Urothelium cell line (cell line): Measurements from ENCODE around the gene GPR171.

ENCODE experiments used
- DNase-seq: peaks from one replicate; pipeline ENCODE4 v3.0.0; 2011; ENCODE audit warnings: low spot score, mixed read lengths
- FAIRE-seq: peaks from 2 replicates; lab custom pipeline; 2011; peaks lifted over from hg19 to GRCh38; lab: Jason Lieb, UNC

GPR171 gene

DNA sequence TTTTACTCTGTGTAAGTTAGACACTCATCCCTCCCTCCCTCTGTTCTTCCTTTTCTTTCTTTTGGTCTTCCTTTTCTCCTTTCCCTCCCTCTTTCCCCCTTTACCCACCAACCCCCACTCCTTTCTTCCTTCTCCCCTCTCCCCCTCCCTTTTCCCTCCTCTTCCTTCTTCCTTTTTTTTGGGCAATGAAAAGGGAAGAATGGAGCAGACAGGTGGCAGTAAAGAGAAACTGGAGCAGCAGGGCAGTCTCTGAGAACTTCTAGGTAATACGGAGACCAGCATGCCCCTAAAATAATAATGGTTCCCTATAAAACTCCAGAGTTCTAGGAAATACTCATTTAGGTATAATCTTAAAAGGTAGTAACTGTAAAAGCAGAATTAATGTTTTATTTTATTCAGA, 11.4 kb upstream of the GPR171 start:
- DNase-seq (no peak), FAIRE-seq (no peak)

DNA sequence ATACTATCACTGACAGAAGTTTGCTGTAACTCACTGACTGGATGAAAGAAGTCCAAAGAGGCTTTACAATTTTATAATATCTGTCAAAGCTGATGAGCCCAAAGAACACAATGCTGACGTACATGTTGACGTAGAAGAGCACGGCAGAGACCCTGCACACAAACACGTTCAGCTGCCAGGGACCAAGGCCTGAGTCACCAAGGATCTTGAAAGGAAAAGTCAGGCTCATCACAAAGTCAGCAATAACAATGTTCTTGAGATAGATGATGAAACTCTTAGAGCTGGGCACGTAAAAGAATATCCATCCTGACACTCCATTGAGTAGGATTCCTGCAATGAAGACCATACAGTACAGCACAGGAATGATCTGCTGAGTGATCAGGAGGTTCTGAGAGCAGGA, 10.9 kb upstream of the GPR171 start:
- no peak for DNase-seq
- no peak for FAIRE-seq

DNA sequence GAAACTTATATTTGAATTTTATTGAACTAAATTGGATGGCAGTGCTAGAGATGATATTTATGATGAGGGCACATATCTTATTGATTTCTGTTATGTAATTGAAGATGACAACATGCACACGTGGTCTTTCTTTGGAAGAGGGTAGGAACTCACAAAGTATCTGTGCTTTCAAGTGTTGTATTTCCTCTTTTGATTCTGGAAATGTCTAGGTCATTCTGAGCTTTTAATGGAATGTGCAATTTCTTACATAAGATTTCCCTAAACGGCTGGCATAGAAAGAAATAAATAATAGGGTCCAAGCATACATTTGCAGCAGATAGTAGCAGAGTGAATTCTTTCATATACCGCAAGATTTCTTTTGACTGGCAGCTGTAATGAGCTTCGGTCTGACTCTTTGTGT, 10.1 kb upstream of the GPR171 start:
- no peak for FAIRE-seq
- no peak for DNase-seq

DNA sequence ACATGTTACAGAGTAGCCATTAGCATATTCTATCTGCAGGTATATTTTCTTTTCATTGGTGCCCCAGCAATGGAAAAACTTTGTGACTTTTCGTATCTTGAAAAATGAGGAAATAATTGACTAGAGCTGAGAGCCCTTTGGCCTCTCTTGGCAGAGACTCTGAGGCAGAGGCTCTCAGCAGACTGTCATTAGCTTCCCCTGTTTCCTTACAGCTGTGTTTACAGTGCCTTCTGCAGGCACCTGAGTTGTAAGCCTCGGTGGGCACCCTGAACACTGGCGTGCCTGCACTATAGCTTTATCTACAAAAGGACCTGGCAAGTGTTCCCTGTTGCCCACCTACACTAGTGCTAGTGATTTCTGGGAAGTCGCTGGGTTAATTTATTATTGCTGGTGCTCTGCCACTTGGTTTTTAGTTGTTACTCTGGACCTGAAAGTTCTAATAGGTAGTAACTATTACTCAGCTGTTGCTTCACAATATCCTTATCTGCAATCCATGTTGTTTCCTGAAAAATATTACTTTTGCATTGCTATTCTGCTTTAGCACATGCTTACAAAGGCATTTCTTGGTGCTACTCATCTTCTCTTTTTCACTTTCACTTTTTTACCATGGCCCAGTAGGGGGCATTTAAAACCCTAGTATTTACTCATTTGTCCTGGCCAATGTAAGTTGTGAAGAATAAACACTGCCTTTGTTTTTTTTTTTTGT, 7.8 kb upstream of the GPR171 start:
- no peak for FAIRE-seq
- DNase-seq = no peak

DNA sequence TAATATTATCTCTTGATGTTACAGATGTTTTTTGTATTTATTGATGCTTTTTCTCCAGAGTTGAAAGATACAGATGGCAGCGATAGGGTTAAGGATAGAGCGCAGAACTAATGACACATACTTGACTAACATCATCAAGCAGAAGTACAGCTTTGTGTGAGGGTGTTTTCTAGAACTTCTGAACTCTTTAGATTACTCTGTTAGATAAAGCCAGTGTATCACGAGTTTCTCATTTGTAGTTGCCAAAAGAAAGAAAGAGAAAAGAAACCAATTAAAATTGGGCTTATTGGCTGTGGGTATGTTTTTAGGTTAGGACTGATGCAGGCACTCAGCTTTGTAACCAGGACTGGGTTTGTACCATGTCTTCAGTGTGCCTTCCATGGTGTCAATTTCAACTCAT, 6.6 kb upstream of the GPR171 start:
- FAIRE-seq = no peak

DNA sequence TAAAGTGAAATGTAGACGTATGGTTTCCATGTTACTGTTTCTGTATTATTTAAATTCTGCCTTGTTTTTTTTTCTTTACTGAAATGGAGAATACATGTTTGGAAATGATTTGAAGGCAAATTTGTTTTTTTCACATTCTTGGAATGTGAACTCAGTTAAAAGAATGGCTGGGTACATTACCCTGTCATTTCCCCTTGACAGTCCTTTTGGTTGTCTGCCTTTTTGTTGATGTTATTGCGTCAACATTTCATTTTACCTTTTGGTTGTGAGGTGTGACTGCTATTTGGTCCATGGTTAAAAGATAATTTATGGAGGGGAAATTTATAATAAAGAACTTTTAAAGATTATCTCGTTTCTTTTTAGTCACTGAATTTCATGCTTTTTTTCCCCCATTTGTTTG, 3.2 kb upstream of the GPR171 start:
- FAIRE-seq (no peak), DNase-seq (no peak)

More for the DNA sequence above, 6.6 kb upstream of the GPR171 start:
- DNase-seq = no peak

DNA sequence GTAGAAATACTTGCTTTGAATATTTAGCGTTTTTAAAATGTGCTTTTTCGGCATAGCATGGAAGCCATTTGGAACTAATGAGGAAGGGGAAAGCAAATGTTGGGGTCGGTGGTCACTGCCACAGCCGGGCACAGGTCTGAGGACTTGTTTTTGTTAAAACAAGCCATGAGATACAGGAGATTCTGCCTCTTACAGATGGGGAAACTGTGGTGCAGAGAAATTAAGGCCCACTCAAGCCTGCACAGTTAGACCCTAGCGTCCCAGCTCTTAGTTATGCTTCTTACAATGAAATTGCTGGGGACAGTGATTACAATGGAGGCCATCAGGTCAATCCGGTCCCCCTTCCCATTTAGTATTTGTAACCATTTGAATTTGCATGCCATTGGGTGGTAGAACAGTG, 2.5 kb upstream of the GPR171 start:
- DNase-seq = no peak
- no peak for FAIRE-seq

DNA sequence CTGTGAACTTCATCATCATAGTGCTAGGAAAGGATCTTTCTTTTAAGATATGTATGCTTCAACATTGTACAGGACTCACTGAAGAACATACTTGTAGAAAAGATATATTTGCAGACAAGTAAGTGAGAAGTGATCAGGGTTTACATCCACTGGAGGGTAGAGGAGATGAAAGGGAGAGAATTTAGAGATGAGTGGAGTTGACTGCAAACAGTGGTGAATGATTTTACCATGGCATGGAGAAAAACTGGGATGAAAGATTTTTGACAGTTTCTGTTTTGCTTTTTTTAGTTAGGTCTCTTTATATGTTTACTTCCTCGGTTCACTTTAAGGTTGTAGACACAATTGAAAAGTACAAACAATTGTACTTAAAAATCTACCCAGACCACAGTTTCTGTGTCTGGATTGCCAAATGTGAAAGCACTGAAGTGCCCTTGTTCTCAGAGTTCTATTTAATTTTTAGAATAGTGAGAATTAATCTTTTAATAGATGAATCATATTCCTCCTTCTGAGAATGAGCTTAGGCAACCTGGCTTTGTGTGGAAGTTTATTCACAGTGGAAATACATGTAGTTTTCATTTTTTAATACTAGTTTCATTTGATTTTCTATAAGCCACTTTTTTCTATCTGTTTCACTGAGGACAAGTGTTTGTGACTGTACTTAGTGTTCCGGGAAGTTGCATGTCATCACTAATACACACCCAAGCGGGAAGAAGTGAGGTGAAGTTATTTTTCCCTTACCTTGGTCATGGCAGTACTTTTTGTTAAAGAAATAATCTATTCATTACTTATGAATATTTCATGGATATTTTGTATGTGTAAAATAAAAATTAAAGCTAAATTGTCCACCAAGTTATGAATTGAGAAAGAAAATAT, 1.8 kb upstream of the GPR171 start:
- no peak for FAIRE-seq
- DNase-seq = no peak

DNA sequence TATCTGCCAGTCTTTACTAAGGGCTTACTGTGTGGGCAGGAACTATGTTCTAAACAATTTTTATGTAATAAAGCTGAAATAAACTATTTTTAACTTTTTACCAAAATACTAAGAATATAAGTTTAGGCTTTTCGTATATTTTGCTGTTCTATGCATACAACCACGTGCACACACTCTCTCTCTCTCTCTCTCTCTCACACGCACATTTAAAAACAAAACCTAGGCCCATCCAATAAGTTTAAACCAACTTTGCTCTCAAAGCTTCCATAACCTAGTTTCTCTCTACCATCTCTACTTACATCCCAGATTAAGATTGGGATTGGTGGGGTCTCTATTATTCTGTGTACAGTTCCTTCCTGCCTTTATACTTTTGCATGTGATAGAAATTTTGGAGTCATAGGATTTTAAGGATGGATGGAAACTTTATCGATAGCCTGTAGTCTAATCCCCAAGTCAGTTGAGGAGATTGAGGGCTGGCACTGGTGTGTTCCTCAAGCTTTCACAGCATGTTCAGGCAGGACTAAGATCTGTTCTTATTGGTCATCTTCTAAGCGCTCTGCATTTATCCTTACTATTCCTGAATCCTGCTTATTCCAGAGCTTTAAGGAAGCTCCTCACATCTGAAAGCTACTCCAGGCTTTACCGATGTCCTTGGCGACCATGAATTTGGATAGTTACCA, 1.8 kb downstream of the GPR171 start:
- DNase-seq = no peak
- FAIRE-seq = no peak

DNA sequence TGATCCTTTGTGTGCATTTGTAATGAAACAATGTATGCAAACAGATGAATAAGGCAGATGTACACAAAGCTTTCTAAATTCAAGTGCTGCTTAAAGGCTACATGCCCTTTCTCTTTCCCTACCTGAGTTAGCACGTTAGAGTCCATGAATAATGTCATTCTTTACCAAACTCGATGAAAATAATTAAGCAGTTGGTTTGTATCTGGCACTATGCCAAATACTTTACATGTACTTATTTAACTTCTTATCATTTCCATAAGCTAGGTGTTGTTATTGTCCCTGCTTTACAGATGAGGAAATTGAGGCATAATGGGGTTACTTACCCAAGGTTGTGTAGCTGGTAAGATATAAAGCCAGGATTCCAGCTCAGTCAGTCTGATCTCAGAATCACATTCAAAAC, 2.4 kb downstream of the GPR171 start:
- FAIRE-seq = no peak
- DNase-seq = no peak

DNA sequence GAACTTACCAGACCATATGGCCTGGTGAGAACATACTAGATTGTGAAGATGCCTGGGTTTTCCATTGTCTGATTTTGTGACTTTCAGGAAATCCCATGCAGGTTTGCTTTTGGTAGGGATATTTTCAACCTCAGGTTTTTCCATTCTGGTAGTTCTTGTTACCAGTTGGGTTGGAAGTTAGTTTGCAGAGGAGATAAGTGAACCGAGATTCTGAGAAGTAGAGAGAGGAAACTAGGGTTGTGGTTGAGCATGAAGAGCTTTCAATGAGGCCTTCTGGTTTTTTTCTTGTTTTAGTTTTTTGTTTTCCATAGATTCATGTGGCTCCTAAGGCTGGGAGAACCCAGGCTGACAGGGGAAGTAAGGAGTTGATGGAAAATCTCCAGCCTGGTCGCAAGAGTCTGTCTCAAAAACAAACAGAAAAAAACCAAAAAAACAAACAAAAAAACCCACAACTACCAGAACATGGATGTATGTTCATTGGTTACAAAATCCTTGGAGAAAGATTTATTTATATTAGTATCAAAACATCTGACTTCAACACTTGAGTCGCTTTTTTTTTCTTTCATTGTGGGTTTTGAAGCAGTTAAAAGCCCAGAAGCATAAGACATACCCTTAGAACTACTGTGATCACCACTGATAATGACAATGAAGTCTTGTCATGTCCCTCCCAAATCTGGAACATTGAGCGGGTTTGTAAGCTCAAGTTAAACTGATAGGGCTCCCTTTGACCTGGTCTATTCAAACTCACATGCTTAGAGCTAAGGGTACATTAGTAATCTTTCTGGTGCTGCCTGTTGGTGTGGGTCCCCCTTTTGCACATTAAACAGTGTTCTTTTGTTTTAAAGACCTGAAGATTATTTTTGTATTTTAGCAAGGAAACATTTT, 3.2 kb downstream of the GPR171 start:
- no peak for FAIRE-seq
- no peak for DNase-seq

DNA sequence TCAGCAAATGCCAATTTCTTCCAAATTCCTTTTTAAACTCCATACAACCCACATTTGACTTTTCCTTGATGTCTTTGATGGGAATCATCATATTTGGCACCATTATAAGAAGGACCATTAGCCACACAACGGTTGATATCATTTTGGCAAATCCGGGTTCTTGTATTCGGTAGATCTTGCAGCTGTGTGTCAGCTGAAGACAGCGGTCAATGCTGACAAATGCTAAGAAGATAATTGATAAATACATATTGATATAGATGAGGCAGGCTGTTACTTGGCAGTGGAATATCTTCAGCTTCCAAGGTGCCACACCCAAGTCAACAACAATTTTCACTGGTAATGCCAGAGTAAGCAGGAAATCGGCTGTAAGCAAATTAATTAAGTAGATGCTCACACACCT, 4.2 kb downstream of the GPR171 start:
- DNase-seq (no peak), FAIRE-seq (no peak)

DNA sequence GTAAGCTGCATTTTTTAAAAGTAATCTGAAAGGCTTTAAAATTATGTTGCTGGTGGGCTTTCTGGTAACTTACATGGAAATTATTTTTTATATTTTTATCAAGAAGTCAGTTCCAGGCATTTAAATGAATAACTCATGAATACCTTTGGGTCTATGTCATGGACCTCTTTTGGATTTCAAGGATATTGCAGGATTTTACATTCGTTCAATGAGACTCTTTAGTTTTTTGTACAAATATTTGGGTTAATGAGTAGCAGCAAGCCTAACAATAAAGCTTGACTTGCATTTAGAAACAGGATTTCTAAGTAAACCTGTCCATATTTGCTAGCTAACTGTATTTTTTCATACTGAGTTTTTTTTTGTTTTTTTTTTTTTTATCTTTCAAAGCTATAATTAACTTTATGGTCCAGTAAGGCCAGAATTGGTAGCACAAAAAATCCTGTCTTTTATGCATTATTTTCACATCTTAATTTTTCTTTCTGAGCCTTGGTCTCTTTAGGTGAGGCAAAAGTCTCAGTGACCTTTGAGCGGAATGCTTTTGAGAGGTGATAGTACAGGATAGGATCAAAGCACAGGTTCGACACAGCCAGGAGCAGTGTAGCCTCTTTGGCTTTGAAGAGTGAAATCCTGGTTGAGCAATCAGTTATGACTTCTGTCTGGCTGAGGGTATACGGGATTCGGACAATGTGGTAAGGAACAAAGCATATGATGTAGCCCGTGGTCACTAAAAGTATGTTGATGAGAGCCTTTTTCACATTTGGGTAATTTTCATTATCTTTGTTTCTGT, 4.8 kb downstream of the GPR171 start:
- DNase-seq (no peak), FAIRE-seq (no peak)

DNA sequence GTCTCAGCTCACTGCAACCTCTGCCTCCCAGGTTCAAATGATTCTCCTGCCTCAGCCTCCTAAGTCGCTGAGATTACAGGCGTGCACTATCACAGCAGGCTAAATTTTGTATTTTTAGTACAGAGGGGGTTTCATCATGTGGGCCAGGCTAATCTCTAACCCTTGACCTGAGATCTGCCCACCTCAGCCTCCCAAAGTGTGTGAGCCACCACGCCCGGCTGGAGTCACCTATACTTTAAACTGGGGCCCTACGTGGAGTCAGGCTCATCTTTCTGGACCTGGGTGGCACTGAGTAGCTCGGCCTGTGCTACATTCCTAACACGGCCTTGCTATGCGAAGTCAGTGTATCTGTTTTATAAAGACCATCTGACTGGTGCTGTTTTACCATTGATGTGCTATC, 5.8 kb downstream of the GPR171 start:
- no peak for DNase-seq

DNA sequence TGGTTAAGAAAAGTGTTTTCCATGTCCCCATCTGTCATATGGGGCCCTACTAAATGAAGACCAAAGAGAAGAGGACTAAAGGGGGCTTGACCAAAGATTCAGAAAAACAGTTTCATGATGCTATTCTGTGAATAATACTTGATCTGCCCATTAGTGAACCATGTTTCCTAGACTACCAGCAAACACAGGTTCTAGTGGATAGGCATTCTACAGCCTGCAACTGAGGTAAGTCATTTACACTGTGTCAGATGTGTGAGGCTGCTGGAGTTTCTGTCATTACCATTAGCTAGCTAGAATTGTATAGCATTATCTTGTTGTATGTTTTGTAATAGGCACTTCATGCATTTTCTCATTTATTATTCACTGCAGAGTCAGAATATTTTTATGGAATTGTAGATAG, 6.6 kb downstream of the GPR171 start:
- DNase-seq = no peak
- no peak for FAIRE-seq

More for the DNA sequence above, 5.8 kb downstream of the GPR171 start:
- FAIRE-seq = no peak

DNA sequence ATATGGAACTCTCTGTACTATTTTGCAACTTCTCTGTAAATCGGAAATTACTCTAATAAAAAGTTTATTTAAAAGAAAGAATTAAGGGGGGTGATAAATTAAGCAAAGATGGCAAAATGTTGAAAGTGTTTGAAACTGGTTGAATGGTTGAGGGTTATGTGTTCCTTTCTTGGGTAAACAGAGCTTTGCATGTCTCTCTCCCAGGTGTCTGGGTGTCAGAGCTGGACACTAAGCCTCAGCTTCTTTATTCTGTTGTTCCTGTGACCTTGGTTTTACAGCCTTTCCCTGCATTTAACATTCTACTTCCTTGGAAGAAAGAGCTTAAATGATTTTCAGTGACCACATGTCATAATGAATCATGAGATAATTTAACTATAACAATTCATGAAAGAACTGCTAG, 7.2 kb downstream of the GPR171 start:
- FAIRE-seq (no peak), DNase-seq (no peak)

DNA sequence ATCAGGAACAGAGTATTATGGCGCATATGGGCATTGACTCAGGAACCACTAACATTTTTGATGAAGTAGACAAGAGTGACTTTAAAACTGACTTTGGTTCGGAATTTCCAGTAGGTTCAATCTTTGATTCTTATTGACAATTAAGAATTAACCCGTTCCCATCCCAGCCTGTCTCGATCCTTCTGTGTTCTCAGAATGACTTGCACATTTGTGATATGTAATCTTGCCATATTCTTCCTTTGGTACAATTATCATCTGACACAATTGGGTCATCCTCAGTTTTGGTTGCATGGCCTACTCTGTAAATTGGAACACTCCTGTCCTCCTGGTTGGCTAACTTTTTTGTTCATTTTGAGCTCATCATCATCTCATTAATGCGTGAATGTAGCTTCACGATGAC, 10.5 kb downstream of the GPR171 start:
- DNase-seq (no peak), FAIRE-seq (no peak)

DNA sequence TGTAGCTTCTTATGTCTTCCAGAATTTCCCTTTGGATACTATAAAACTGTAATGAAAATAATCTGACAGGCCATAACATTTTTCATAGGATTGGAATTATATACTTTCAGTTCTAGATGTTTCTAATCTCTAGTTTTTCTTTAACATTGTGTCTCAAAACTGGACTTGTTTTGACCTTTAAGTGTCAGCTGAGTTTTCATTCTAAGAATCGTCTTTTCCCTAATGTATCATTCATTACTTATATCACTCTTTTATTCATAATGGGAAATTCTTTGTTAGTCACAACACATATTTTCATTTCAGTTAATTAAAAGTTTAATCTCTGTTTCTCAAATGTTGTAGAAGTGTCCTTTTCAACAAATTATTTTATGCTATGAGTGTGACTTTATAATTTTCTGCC, 11.9 kb downstream of the GPR171 start:
- FAIRE-seq (no peak), DNase-seq (no peak)

DNA sequence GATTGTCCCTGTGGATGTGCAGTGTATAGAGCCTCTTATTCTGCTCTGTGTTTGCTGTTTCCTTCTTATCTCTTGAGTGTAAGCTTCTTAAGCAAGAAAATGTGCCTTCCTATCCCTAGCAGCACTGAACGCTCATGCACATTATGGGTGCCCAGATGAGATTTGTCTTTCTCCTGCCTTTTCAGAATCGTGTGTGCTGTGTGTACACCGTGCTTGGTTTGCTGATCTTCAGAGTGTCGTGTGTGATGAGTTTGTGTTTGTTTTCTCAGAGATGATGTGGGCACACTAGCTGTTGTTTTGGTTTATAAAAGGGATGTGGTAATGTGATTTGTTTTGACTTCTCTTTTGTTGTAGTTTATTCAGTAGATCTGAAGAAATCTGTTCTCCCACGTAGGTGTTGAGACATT, 19.7 kb downstream of the GPR171 start:
- FAIRE-seq = no peak

More for the DNA sequence above, 19.7 kb downstream of the GPR171 start:
- DNase-seq = no peak
